Measurements from ENCODE around the gene MRPS21.

MRPS21 gene

GRCh38 chr1:150283260-150283659, 10.4 kb upstream of the MRPS21 start:
- H3K9me3 Mint-ChIP-seq, result no peaks in the 10 kb centered on the region
- no peak overlapping the region for H3K27ac Mint-ChIP-seq
- H3K36me3 Mint-ChIP-seq (ENCODE audit: low read depth), result peaks cover 34% of the 10 kb centered on the region
- H3K4me3 Mint-ChIP-seq, result peak overlapping the region; percentile 83 to 89 (median 84)
- H3K27me3 Mint-ChIP-seq (ENCODE audit: low read depth), result no peaks in the 10 kb centered on the region
- TF ChIP-seq CTCF (IDR thresholded peaks at IDR 0.05; ENCODE audit: unreplicated experiment in 3 of 3), result no peak
- H3K4me1 Mint-ChIP-seq, result peaks cover 29% of the 10 kb centered on the region

GRCh38 chr1:150288382-150288781, 5.3 kb upstream of the MRPS21 start:
- Mint-ChIP-seq H3K27ac (no peak overlapping the region), H3K4me1 (peaks cover 6% of the 10 kb centered on the region), H3K9me3 (no peaks in the 10 kb centered on the region), H3K36me3 (ENCODE audit: low read depth) (peaks cover 18% of the 10 kb centered on the region), H3K4me3 (no peak overlapping the region), H3K27me3 (ENCODE audit: low read depth) (no peaks in the 10 kb centered on the region)
- no peak for TF ChIP-seq CTCF (IDR thresholded peaks at IDR 0.05; ENCODE audit: unreplicated experiment in 3 of 3)

GRCh38 chr1:150288822-150289221, 4.8 kb upstream of the MRPS21 start:
- H3K4me3 Mint-ChIP-seq, result no peak overlapping the region
- no peaks in the 10 kb centered on the region for H3K27me3 Mint-ChIP-seq (ENCODE audit: low read depth)
- H3K4me1 Mint-ChIP-seq, result peaks cover 10% of the 10 kb centered on the region
- no peak for TF ChIP-seq CTCF (IDR thresholded peaks at IDR 0.05; ENCODE audit: unreplicated experiment in 3 of 3)
- H3K36me3 Mint-ChIP-seq (ENCODE audit: low read depth), result peaks cover 18% of the 10 kb centered on the region
- no peak overlapping the region for H3K27ac Mint-ChIP-seq
- H3K9me3 Mint-ChIP-seq, result no peaks in the 10 kb centered on the region

GRCh38 chr1:150295476-150295875, 1.8 kb downstream of the MRPS21 start:
- no peaks in the 10 kb centered on the region for H3K9me3 Mint-ChIP-seq
- H3K27ac Mint-ChIP-seq, result no peak overlapping the region
- peaks cover 22% of the 10 kb centered on the region for H3K4me1 Mint-ChIP-seq
- no peak for TF ChIP-seq CTCF (IDR thresholded peaks at IDR 0.05; ENCODE audit: unreplicated experiment in 3 of 3)
- H3K27me3 Mint-ChIP-seq (ENCODE audit: low read depth), result peaks cover 4% of the 10 kb centered on the region
- peak overlapping the region; percentile 66 to 75 (median 70) for H3K4me3 Mint-ChIP-seq
- peaks cover 40% of the 10 kb centered on the region for H3K36me3 Mint-ChIP-seq (ENCODE audit: low read depth)

GRCh38 chr1:150299716-150300115, 6.1 kb downstream of the MRPS21 start:
- TF ChIP-seq CTCF (IDR thresholded peaks at IDR 0.05; ENCODE audit: unreplicated experiment in 3 of 3), result no peak
- Mint-ChIP-seq H3K27me3 (ENCODE audit: low read depth) (peaks cover 4% of the 10 kb centered on the region), H3K9me3 (no peaks in the 10 kb centered on the region), H3K4me1 (peaks cover 7% of the 10 kb centered on the region), H3K36me3 (ENCODE audit: low read depth) (peaks cover 60% of the 10 kb centered on the region), H3K27ac (no peak overlapping the region), H3K4me3 (no peak overlapping the region)

GRCh38 chr1:150302338-150302737, 8.7 kb downstream of the MRPS21 start:
- no peaks in the 10 kb centered on the region for H3K4me1 Mint-ChIP-seq
- no peak overlapping the region for H3K27ac Mint-ChIP-seq
- H3K9me3 Mint-ChIP-seq, result no peaks in the 10 kb centered on the region
- H3K27me3 Mint-ChIP-seq (ENCODE audit: low read depth), result no peaks in the 10 kb centered on the region
- peaks cover 60% of the 10 kb centered on the region for H3K36me3 Mint-ChIP-seq (ENCODE audit: low read depth)
- no peak overlapping the region for H3K4me3 Mint-ChIP-seq
- TF ChIP-seq CTCF (IDR thresholded peaks at IDR 0.05; ENCODE audit: unreplicated experiment in 3 of 3), result no peak
